Osteocyte (in vitro differentiated cells): ENCODE measurements around the gene LDLRAD2. TPM values are rescaled to one million over a fixed set of nuclear protein-coding genes. Genes with fewer than 3 reads are reported as not detected.

Experiments
- DNase-seq: peaks from one replicate; pipeline ENCODE4 v3.0.0; 2021; ENCODE audit warnings: mixed read lengths; ENCODE audit not compliant: unreplicated experiment; ENCODE audit errors: extremely low spot score
- H3K27ac Mint-ChIP-seq: one replicate; pipeline ENCODE4 v1.8.0; 2021; ENCODE audit warnings: mild to moderate bottlenecking, mixed read lengths; ENCODE audit not compliant: unreplicated experiment
- H3K27me3 Mint-ChIP-seq: one replicate; pipeline ENCODE4 v1.8.0; 2021; ENCODE audit warnings: mixed read lengths; ENCODE audit not compliant: unreplicated experiment
- H3K36me3 Mint-ChIP-seq: one replicate; pipeline ENCODE4 v1.8.0; 2021; ENCODE audit warnings: mixed read lengths; ENCODE audit not compliant: unreplicated experiment
- H3K4me1 Mint-ChIP-seq: one replicate; pipeline ENCODE4 v1.8.0; 2021; ENCODE audit warnings: mixed read lengths; ENCODE audit not compliant: unreplicated experiment
- H3K4me3 Mint-ChIP-seq: one replicate; pipeline ENCODE4 v1.8.0; 2021; ENCODE audit warnings: mild to moderate bottlenecking, moderate library complexity, mixed read lengths; ENCODE audit not compliant: unreplicated experiment
- H3K9me3 Mint-ChIP-seq: one replicate; pipeline ENCODE4 v1.8.0; 2021; ENCODE audit warnings: mixed read lengths; ENCODE audit not compliant: unreplicated experiment
- CTCF ChIP-seq: fragments of 200-600 bp; sonication (generic); IDR thresholded peaks from 2 replicates; pipeline ENCODE4 v1.5.0; 2021; ENCODE audit warnings: antibody characterized with exemption, mild to moderate bottlenecking, moderate library complexity
- total RNA-seq: library from RNA; stranded (reverse); gene quantifications from 2 replicates; pipeline ENCODE4 v1.2.1, GENCODE V29; 2021

The LDLRAD2 gene
- total RNA-seq, 1 donor from 2014 or later: not detected

DNA sequence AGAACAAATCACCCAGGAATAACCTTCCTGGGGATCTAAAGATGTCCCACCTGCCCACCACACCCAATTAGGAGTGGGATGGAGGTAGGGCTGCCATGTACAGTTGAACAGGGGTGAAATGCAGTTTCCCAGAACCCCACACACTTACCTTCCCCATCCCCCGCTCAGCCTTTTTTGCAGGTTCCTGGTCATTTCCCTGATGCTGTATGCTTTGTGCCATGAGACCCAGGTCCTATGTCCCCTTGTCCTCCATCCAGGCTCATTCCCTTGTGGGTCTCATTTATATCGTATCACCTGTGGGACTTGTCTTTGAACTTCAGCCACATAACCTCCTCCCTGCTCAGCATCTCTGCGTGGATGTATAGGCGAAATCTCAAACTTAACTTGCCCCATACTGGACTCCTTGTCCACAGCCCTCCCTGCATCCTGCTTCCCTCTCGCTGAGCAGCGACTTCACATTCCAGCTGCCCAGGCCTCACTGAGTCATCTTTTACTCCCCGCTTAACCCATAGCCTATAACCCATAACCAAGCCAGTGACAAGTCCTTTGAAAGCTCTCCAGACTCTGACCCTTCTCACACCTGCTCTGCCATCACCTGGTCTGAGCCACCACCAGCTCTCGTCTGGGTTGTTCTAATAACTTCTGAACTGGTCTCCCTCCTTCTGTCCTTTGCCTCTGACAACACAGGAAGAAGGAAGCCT, 4.7 kb downstream of the LDLRAD2 start:
- H3K36me3 Mint-ChIP-seq: peaks cover 5% of the 10 kb centered on the region
- H3K4me1 Mint-ChIP-seq: peaks cover 6% of the 10 kb centered on the region
- TF ChIP-seq CTCF: no peak
- DNase-seq: no peak
- H3K27ac Mint-ChIP-seq: no peak overlapping the region
- no peaks in the 10 kb centered on the region for H3K9me3 Mint-ChIP-seq
- H3K4me3 Mint-ChIP-seq: no peak overlapping the region
- peaks cover 2% of the 10 kb centered on the region for H3K27me3 Mint-ChIP-seq

- TF ChIP-seq CTCF: no peak
- peaks cover 11% of the 10 kb centered on the region for H3K36me3 Mint-ChIP-seq
- no peak for DNase-seq
- H3K27ac Mint-ChIP-seq: no peak overlapping the region
- peaks cover 6% of the 10 kb centered on the region for H3K4me1 Mint-ChIP-seq
- H3K4me3 Mint-ChIP-seq: no peak overlapping the region
- no peaks in the 10 kb centered on the region for H3K27me3 Mint-ChIP-seq
- no peaks in the 10 kb centered on the region for H3K9me3 Mint-ChIP-seq
Observed at GRCh38 chr1:21818656-21819055, 6.6 kb downstream of the LDLRAD2 start.

DNA sequence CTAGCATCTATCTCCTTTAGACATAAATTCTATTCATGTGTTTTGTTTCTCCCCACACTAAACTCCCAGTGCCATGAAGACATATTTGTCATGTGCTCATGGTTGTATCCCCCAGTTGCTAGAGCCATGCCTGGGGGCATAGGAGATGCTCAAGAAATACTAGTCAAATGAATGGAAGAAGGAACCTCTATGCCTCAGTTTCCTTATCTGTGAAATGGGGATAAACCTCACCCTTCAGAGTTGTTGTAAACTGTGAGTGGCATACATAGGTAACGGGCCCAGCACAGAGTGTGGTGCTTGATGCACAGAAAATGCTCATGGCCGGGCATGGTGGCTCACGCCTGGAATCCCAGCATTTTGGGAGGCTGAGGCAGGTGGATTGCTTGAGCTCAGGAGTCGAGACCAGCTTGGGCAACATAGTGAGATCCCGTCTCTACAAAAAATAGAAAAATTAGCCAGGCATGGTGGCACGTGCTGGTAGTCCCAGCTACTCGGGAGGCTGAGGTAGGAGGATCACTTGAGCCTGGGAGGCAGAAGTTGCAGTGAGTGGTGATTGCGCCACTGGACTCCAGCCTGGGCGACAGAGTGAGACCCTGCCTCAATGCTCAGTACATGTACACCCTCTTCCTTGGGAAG, 8.7 kb downstream of the LDLRAD2 start:
- H3K9me3 Mint-ChIP-seq: no peaks in the 10 kb centered on the region
- H3K27me3 Mint-ChIP-seq: no peaks in the 10 kb centered on the region
- H3K4me3 Mint-ChIP-seq: no peak overlapping the region
- H3K36me3 Mint-ChIP-seq: peaks cover 13% of the 10 kb centered on the region
- TF ChIP-seq CTCF: no peak
- H3K4me1 Mint-ChIP-seq: peaks cover 6% of the 10 kb centered on the region
- no peak overlapping the region for H3K27ac Mint-ChIP-seq
- no peak for DNase-seq

- H3K27ac Mint-ChIP-seq: no peak overlapping the region
- peaks cover 13% of the 10 kb centered on the region for H3K36me3 Mint-ChIP-seq
- no peak overlapping the region for H3K4me3 Mint-ChIP-seq
- no peaks in the 10 kb centered on the region for H3K27me3 Mint-ChIP-seq
- no peak for DNase-seq
- no peaks in the 10 kb centered on the region for H3K9me3 Mint-ChIP-seq
- TF ChIP-seq CTCF: no peak
- peaks cover 6% of the 10 kb centered on the region for H3K4me1 Mint-ChIP-seq
Observed at GRCh38 chr1:21821385-21822019, 9.4 kb downstream of the LDLRAD2 start.

DNA sequence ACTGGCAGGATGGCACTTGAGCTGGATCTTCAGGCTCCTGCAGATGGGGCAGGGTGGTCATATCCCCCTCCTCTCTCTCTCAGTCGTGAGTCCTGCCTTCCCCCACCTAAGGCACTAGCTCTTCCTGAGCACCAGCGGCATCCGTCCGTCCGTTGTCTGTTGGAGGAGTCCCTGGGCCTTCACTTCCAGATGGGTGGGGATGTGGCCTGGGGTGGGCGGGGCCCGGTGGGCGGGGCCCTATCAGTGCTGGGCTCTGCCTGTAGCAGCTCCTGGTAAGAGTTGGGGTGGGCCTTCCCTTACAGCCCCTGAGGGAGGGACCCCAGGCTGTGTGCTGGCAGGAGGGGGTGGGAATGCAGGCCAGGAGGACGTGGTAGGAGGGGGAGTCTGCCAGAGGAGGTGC, 10.3 kb downstream of the LDLRAD2 start:
- Mint-ChIP-seq H3K27ac (no peak overlapping the region), H3K4me3 (no peak overlapping the region), H3K9me3 (no peaks in the 10 kb centered on the region), H3K27me3 (no peaks in the 10 kb centered on the region), H3K4me1 (no peaks in the 10 kb centered on the region), H3K36me3 (peaks cover 14% of the 10 kb centered on the region)
- no peak for DNase-seq
- TF ChIP-seq CTCF: no peak
